Motor neuron (in vitro differentiated cells): ENCODE measurements around the gene NUP93. TPM values are rescaled to one million over a fixed set of nuclear protein-coding genes. Genes with fewer than 3 reads are reported as not detected.

Experiments used
- ATAC-seq, 8 experiments: fragments of 200-7000 bp; cut with Tn5 transposase; replicated peaks in 6 of 8; 2 replicates each; pipeline ENCODE4 v1.8.0; 2021; ENCODE audit warnings: mild to moderate bottlenecking in 8 of 8, moderate library complexity in 8 of 8
- H3K27ac ChIP-seq, 2 donors: fragments of 250-450 bp; sonication (Bioruptor Pico); 2 replicates each; pipeline ENCODE4 v1.9.0; 2021; ENCODE audit warnings: antibody characterized with exemption in 2 of 2, mild to moderate bottlenecking in 2 of 2, moderate library complexity in 1 of 2
- H3K4me1 ChIP-seq, 2 donors: fragments of 250-450 bp; sonication (Bioruptor Pico); replicated peaks in 1 of 2; 2 replicates each; pipeline ENCODE4 v1.6.1; 2021; ENCODE audit warnings: antibody characterized with exemption in 2 of 2, mild to moderate bottlenecking in 2 of 2, moderate library complexity in 1 of 2
- H3K4me3 ChIP-seq, 5 donors: fragments of 250-450 bp; sonication (Bioruptor Pico); 2 replicates each; pipeline ENCODE4 v1.9.0; 2021; ENCODE audit warnings: antibody characterized with exemption in 5 of 5, mild to moderate bottlenecking in 5 of 5, moderate library complexity in 4 of 5
- WGBS, 10 experiments: fragments of 450-650 bp; shearing (Covaris generic); methylation state at CpG; one replicate each; pipeline ENCODE4 v1.0.0; 2022; 5-methylcytosine and 5-hydroxymethylcytosine counted together
- in situ Hi-C, 9 experiments: fragments of 400-800 bp; cut with MboI; loops; one replicate each; pipeline ENCODE4 v1.15.0; 2021; ENCODE audit warnings: low sequenced_read_pairs in 9 of 9, low pct_unique_long_range_greater_than_20kb in 2 of 9; ENCODE audit not compliant: unreplicated experiment in 9 of 9
- total RNA-seq, 8 experiments: library from RNA; unstranded; fragments of 300-600 nt; gene quantifications; 2 replicates each; pipeline versions ENCODE4 v1.2.3 to v1.2.4, GENCODE V29; 2022

The NUP93 gene
- total RNA-seq, 8 experiments from 2014 or later = 48.6 to 123 (median 95.5) TPM

GRCh38 chr16:56777001-56777400 lies 47.1 kb downstream of the NUP93 start:
- no peak overlapping the region for H3K27ac ChIP-seq
- WGBS, 10 experiments = 43 to 100% (median 86%) methylated on average over 1 to 5 of the region's 5 CpGs
- peaks cover 19 to 25% of the 10 kb centered on the region in 2 donors for H3K4me1 ChIP-seq
- no peak overlapping the region for H3K4me3 ChIP-seq
- no peak for ATAC-seq
- in situ Hi-C loops = no loop called here

- H3K4me1 ChIP-seq = peaks cover 19 to 25% of the 10 kb centered on the region in 2 donors
- in situ Hi-C loops = no loop called here
- peak in 2 of 8 experiments; percentile 56 to 83 for ATAC-seq
- WGBS, 10 experiments = 0 to 100% (median 82%) methylated on average over 1 to 5 of the region's 5 CpGs
- no peak overlapping the region for H3K4me3 ChIP-seq
- H3K27ac ChIP-seq = no peak overlapping the region
These were observed 47.6 kb downstream of the NUP93 start for GRCh38 chr16:56777482-56777881.

GRCh38 chr16:56779906-56780305 lies 50.0 kb downstream of the NUP93 start:
- H3K4me1 ChIP-seq = peaks cover 23 to 26% of the 10 kb centered on the region in 2 donors
- in situ Hi-C loops = no loop called here
- no peak for ATAC-seq
- WGBS, 10 experiments = 0 to 83% (median 25%) methylated on average over 1 of the region's 1 CpG; no CpG with 5 or more reads in 4 of the 10 experiments
- no peak overlapping the region for H3K27ac ChIP-seq
- no peak overlapping the region for H3K4me3 ChIP-seq

- no peak for ATAC-seq
- H3K4me1 ChIP-seq = peaks cover 26 to 27% of the 10 kb centered on the region in 2 donors
- H3K4me3 ChIP-seq = peak overlapping the region in 1 of 5 donors; percentile 37
- in situ Hi-C loops = no loop called here
- no peak overlapping the region for H3K27ac ChIP-seq
- 77 to 100% (median 89%) methylated on average over 1 to 3 of the region's 3 CpGs; no CpG with 5 or more reads in 1 of the 10 experiments for WGBS, 10 experiments
These were observed 50.7 kb downstream of the NUP93 start for GRCh38 chr16:56780646-56781045.

GRCh38 chr16:56781528-56781961 lies 51.6 kb downstream of the NUP93 start:
- ATAC-seq = peak in 6 of 8 experiments; percentile 27 to 71 (median 66)
- Histone ChIP-seq H3K4me1 (peaks cover 31 to 36% of the 10 kb centered on the region in 2 donors), H3K4me3 (peak overlapping the region; percentile 28 to 48 (median 35)), H3K27ac (peak overlapping the region in 1 of 2 donors; percentile 39)
- WGBS, 10 experiments = 14 to 83% (median 48%) methylated on average over 1 to 6 of the region's 6 CpGs; no CpG with 5 or more reads in 1 of the 10 experiments
- in situ Hi-C loops = no loop called here

GRCh38 chr16:56783344-56783743 lies 53.4 kb downstream of the NUP93 start:
- 0 to 35% (median 4%) methylated on average over 2 to 5 of the region's 5 CpGs; no CpG with 5 or more reads in 1 of the 10 experiments for WGBS, 10 experiments
- in situ Hi-C loops = no loop called here
- H3K4me1 ChIP-seq = peaks cover 44 to 53% of the 10 kb centered on the region in 2 donors
- H3K27ac ChIP-seq = peak overlapping the region in 1 of 2 donors; percentile 60
- ATAC-seq = peak; percentile 43 to 76 (median 54)
- H3K4me3 ChIP-seq = peak overlapping the region; percentile 21 to 48 (median 35)

- H3K27ac ChIP-seq = no peak overlapping the region
- peaks cover 50 to 52% of the 10 kb centered on the region in 2 donors for H3K4me1 ChIP-seq
- WGBS, 10 experiments = 89 to 100% (median 98%) methylated on average over 2 to 6 of the region's 6 CpGs; no CpG with 5 or more reads in 3 of the 10 experiments
- peak overlapping the region in 4 of 5 donors; percentile 33 to 48 (median 36) for H3K4me3 ChIP-seq
- ATAC-seq = no peak
- in situ Hi-C loops = no loop called here
These were observed 55.4 kb downstream of the NUP93 start for GRCh38 chr16:56785317-56785716.

- Histone ChIP-seq H3K27ac (no peak overlapping the region), H3K4me1 (peaks cover 36 to 40% of the 10 kb centered on the region in 2 donors), H3K4me3 (no peak overlapping the region)
- ATAC-seq = peak; percentile 25 to 66 (median 42)
- 0 to 100% (median 65%) methylated on average over 1 to 6 of the region's 6 CpGs; no CpG with 5 or more reads in 4 of the 10 experiments for WGBS, 10 experiments
- in situ Hi-C loops = no loop called here
These were observed 57.2 kb downstream of the NUP93 start for GRCh38 chr16:56787167-56787566.

GRCh38 chr16:56788435-56788834 lies 58.5 kb downstream of the NUP93 start:
- in situ Hi-C loops = no loop called here
- 80 to 100% (median 96%) methylated on average over 1 to 4 of the region's 4 CpGs for WGBS, 10 experiments
- Histone ChIP-seq H3K4me1 (peaks cover 34 to 40% of the 10 kb centered on the region in 2 donors), H3K4me3 (no peak overlapping the region), H3K27ac (no peak overlapping the region)
- ATAC-seq = peak in 1 of 8 experiments; percentile 8

GRCh38 chr16:56789360-56789759 lies 59.4 kb downstream of the NUP93 start:
- H3K4me1 ChIP-seq = peaks cover 34 to 35% of the 10 kb centered on the region in 2 donors
- ATAC-seq = peak in 3 of 8 experiments; percentile 37 to 52 (median 49)
- in situ Hi-C loops = no loop called here
- WGBS, 10 experiments = 70 to 94% (median 92%) methylated on average over 2 to 5 of the region's 5 CpGs; no CpG with 5 or more reads in 4 of the 10 experiments
- no peak overlapping the region for H3K27ac ChIP-seq
- no peak overlapping the region for H3K4me3 ChIP-seq

- Histone ChIP-seq H3K4me3 (no peak overlapping the region), H3K27ac (no peak overlapping the region), H3K4me1 (peaks cover 6 to 17% of the 10 kb centered on the region in 2 donors)
- peak in 1 of 8 experiments; percentile 62 for ATAC-seq
- in situ Hi-C loops = loop anchor here in 1 of 9 experiments (10.0 kb wide), 1 partner anchor 62 kb away; no protein-coding TSS in a partner anchor
These were observed 63.0 kb downstream of the NUP93 start for GRCh38 chr16:56792967-56793366.

- 75 to 100% (median 85%) methylated on average over 1 to 6 of the region's 6 CpGs; no CpG with 5 or more reads in 2 of the 10 experiments for WGBS, 10 experiments
- Histone ChIP-seq H3K4me1 (peaks cover 4 to 11% of the 10 kb centered on the region in 2 donors), H3K27ac (no peak overlapping the region), H3K4me3 (no peak overlapping the region)
- in situ Hi-C loops = loop anchor here in 1 of 9 experiments (10.0 kb wide), 1 partner anchor 61 kb away; no protein-coding TSS in a partner anchor
- peak in 4 of 8 experiments; percentile 25 to 81 (median 76) for ATAC-seq
These were observed 63.6 kb downstream of the NUP93 start for GRCh38 chr16:56793492-56793891.

- in situ Hi-C loops = loop anchor here in 1 of 9 experiments (10.0 kb wide), 1 partner anchor 60 kb away; no protein-coding TSS in a partner anchor
- WGBS, 10 experiments = 44 to 100% (median 80%) methylated on average over 1 to 3 of the region's 3 CpGs; no CpG with 5 or more reads in 3 of the 10 experiments
- H3K4me1 ChIP-seq = peaks cover 0 to 7% of the 10 kb centered on the region in 2 donors
- no peak overlapping the region for H3K4me3 ChIP-seq
- H3K27ac ChIP-seq = no peak overlapping the region
- no peak for ATAC-seq
These were observed 65.1 kb downstream of the NUP93 start for GRCh38 chr16:56795011-56795410.
